Keratinocyte (primary cell): ENCODE results near the gene SLC17A7. TPM values are rescaled to one million over a fixed set of nuclear protein-coding genes. Genes with fewer than 3 reads are reported as not detected.

Experiments used
- DNase-seq: peaks from one replicate; pipeline ENCODE4 v3.0.0-alpha.2; 2011; ENCODE audit warnings: low read depth, missing footprints, low spot score
- FAIRE-seq: peaks from 2 replicates; lab custom pipeline; 2011; peaks lifted over from hg19 to GRCh38; lab: Jason Lieb, UNC
- H2AFZ ChIP-seq: 2 replicates; pipeline ENCODE4 v1.6.0; 2012; ENCODE audit warnings: low read length, control low read depth, inconsistent platforms; ENCODE audit not compliant: control insufficient read depth
- H3K27ac ChIP-seq: 2 replicates; pipeline ENCODE4 v1.5.1; 2011; ENCODE audit warnings: low read length; ENCODE audit not compliant: control insufficient read depth, insufficient read depth
- H3K27me3 ChIP-seq: 3 replicates; pipeline ENCODE4 v1.6.0; 2011; ENCODE audit warnings: low read length; ENCODE audit not compliant: control insufficient read depth, insufficient read depth; ENCODE audit errors: extremely low read depth
- H3K36me3 ChIP-seq, 2 experiments: 2 replicates in 1 of 2; 3 replicates in 1 of 2; pipeline ENCODE4 v1.5.1; 2011; ENCODE audit warnings: low read length in 2 of 2, mild to moderate bottlenecking in 1 of 2; ENCODE audit not compliant: control insufficient read depth in 2 of 2, insufficient read depth in 2 of 2; ENCODE audit errors: extremely low read depth in 1 of 2
- H3K4me1 ChIP-seq: 3 replicates; pipeline ENCODE4 v1.5.1; 2011; ENCODE audit warnings: low read length; ENCODE audit not compliant: control insufficient read depth, insufficient read depth; ENCODE audit errors: extremely low read depth
- H3K4me2 ChIP-seq: 3 replicates; pipeline ENCODE4 v1.6.0; 2011; ENCODE audit warnings: low read depth, low read length; ENCODE audit not compliant: control insufficient read depth, insufficient read depth; ENCODE audit errors: extremely low read depth
- H3K4me3 ChIP-seq, 3 experiments: fragments of 200-600 bp in 1 of 3; sonication (generic) in 1 of 3; 2 replicates in 2 of 3; 3 replicates in 1 of 3; pipeline ENCODE4 v1.5.1; 2011 to 2016; ENCODE audit warnings: low read length in 3 of 3, mild to moderate bottlenecking in 3 of 3, control low read depth in 2 of 3, inconsistent platforms in 1 of 3, low read depth in 1 of 3, mixed read lengths in 1 of 3, mixed run types in 1 of 3, moderate library complexity in 1 of 3; ENCODE audit not compliant: control insufficient read depth in 2 of 3, insufficient read depth in 2 of 3; ENCODE audit errors: extremely low read depth in 1 of 3
- H3K79me2 ChIP-seq: 2 replicates; pipeline ENCODE4 v1.6.0; 2012; ENCODE audit warnings: low read length; ENCODE audit not compliant: control insufficient read depth, insufficient read depth
- H3K9ac ChIP-seq: 3 replicates; pipeline ENCODE4 v1.6.0; 2011; ENCODE audit warnings: low read length; ENCODE audit not compliant: control insufficient read depth, insufficient read depth; ENCODE audit errors: extremely low read depth
- H3K9me1 ChIP-seq: 3 replicates; pipeline ENCODE4 v1.6.0; 2011; ENCODE audit warnings: low read length; ENCODE audit not compliant: control insufficient read depth, insufficient read depth; ENCODE audit errors: extremely low read depth
- H3K9me3 ChIP-seq: 2 replicates; pipeline ENCODE4 v1.5.1; 2012; ENCODE audit warnings: low read depth, low read length; ENCODE audit not compliant: control insufficient read depth
- H4K20me1 ChIP-seq: 3 replicates; pipeline ENCODE4 v1.6.0; 2011; ENCODE audit warnings: low read length; ENCODE audit not compliant: control insufficient read depth, insufficient read depth; ENCODE audit errors: extremely low read depth
- EZH2 ChIP-seq: IDR thresholded peaks from one replicate; pipeline ENCODE4 v1.6.1; 2012; ENCODE audit warnings: inconsistent platforms, mild to moderate bottlenecking, low read length, moderate library complexity
- dilution Hi-C: fragments of 300-500 bp; cut with MboI; formaldehyde crosslinking; loops from one replicate; pipeline ENCODE4 v1.7.0; 2020; ENCODE audit warnings: low sequenced_read_pairs; ENCODE audit not compliant: extremely low pct_ligation_motif_present
- polyA plus RNA-seq, 5 experiments: library from polyadenylated mRNA; depleted of rRNA in 3 of 5; stranded (reverse) in 3 of 5; stranded (forward) in 1 of 5; unstranded in 1 of 5; fragments of >200 nt; gene quantifications; 1 replicate in 1 of 5; 2 replicates in 3 of 5; 3 replicates in 1 of 5; pipeline versions ENCODE4 v1.2.1 to v1.2.3, GENCODE V29; 2011 to 2012; ENCODE audit warnings: missing spikeins in 2 of 5, low read depth in 1 of 5, low replicate concordance in 1 of 5
- TF ChIP-seq, protein P1 (sequence below), 3 experiments: IDR thresholded peaks in 1 of 3; conservative IDR thresholded peaks in 1 of 3; optimal IDR thresholded peaks in 1 of 3; 2 replicates in 2 of 3; 3 replicates in 1 of 3; pipeline versions ENCODE3 to v1.5.1; 2011; ENCODE audit warnings: low read length in 3 of 3, mild to moderate bottlenecking in 3 of 3, moderate library complexity in 2 of 3, control low read depth in 1 of 3, inconsistent platforms in 1 of 3; ENCODE audit not compliant: insufficient read depth in 2 of 3; ENCODE audit errors: extremely low read depth in 1 of 3

SLC17A7 gene
- polyA plus RNA-seq, 1 donor (not counting 4 experiments of a cell fraction or from before 2014, with no cell fraction given): 0.04 TPM

DNA sequence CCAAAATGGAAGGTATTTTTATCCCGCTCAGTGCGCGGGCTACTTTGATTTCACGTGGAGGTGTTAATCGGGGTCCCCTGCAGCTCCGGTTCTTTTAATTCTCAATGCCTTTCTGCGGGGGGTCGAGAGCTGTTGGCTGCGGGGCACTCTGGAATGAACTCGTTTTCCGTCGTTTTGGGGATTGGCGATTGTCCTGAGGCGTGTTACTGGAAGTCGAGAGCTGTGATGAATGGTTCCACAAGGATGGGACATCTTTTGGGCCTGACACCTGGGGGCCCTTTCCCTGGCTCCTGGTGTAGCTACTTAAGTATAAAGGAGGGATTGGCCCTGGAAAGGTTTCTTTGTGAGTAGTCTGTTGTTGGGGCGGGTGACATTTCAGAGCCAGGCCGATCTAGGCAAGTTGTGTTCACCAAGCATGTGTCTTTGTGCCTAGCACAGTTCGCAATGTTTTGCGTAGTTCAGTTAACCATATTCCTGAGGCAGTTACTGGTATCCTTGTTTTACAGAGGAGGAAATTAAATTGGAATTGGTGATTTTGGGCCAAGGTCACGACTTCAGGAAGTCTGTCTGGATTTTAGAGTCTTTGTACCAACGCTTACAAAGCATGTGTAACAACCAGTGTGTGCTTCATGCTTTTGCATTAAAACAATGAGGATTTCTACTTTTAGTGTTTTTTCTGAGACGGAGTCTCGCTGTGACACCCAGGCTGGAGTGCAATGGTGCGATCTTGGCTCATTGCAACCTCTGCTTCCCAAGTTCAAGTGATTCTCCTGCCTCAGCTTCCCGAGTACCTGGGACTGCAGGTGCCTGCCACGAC is 46.9 kb upstream of the SLC17A7 start:
- Histone ChIP-seq H3K36me3 (peaks cover 26 to 48% of the 10 kb centered on the region in 2 experiments), H3K9me3 (no peaks in the 10 kb centered on the region), H3K4me2 (peak overlapping the region; percentile 86), H3K27ac (peak overlapping the region; percentile 99), H3K9me1 (no peaks in the 10 kb centered on the region), H3K9ac (peak overlapping the region; percentile 100), H3K27me3 (no peaks in the 10 kb centered on the region), H3K4me1 (peaks cover 9% of the 10 kb centered on the region), H2AFZ (no peak overlapping the region), H4K20me1 (peaks cover 25% of the 10 kb centered on the region), H3K79me2 (peaks cover 37% of the 10 kb centered on the region), H3K4me3 (peak overlapping the region; percentile 90 to 100 (median 95))
- no peak for TF ChIP-seq EZH2
- TF ChIP-seq, protein P1, sequence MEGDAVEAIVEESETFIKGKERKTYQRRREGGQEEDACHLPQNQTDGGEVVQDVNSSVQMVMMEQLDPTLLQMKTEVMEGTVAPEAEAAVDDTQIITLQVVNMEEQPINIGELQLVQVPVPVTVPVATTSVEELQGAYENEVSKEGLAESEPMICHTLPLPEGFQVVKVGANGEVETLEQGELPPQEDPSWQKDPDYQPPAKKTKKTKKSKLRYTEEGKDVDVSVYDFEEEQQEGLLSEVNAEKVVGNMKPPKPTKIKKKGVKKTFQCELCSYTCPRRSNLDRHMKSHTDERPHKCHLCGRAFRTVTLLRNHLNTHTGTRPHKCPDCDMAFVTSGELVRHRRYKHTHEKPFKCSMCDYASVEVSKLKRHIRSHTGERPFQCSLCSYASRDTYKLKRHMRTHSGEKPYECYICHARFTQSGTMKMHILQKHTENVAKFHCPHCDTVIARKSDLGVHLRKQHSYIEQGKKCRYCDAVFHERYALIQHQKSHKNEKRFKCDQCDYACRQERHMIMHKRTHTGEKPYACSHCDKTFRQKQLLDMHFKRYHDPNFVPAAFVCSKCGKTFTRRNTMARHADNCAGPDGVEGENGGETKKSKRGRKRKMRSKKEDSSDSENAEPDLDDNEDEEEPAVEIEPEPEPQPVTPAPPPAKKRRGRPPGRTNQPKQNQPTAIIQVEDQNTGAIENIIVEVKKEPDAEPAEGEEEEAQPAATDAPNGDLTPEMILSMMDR (optimal IDR thresholded peaks at IDR 0.05 in 1 of 3, IDR thresholded peaks at IDR 0.05 in 1 of 3, conservative IDR thresholded peaks at IDR 0.05 in 1 of 3; ENCODE audit: extremely low read depth in 1 of 3, insufficient read depth in 2 of 3, low read length in 3 of 3): no peak
- dilution Hi-C loops: no loop called here
- DNase-seq (no peak), FAIRE-seq (no peak)

DNA sequence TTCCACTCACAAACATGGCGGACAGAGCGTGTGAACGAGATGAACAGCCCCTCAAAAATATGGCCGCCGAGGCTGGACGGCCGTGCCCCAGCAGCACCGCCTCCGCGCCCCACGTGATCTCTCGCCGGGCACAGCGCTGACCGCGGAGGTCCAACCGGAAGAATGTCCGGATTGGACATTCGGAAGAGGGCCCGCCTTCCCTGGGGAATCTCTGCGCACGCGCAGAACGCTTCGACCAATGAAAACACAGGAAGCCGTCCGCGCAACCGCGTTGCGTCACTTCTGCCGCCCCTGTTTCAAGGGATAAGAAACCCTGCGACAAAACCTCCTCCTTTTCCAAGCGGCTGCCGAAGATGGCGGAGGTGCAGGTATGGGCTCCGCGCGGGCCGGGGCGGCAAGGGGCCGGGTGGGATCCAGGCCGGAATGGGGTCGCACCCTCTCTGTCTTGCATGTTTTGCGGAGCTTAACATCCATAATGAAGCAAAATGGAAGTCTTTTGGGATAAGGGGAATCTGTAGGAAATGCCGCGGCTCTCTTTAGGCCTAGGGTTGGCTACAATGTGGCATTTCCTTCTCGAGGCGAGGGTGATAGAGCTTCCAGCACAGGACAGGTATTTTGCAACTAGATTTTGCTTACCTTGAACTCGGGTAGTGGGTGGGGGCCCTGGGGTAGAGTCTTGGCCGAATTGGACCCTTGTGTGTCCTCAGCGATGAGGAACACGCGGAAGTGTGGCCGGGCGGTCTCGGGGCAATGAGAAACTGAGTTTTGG is 46.1 kb upstream of the SLC17A7 start, which contains the start of gene RPL13A:
Gene RPL13A, plus strand, starts transcription at position 332 of the 769 bp plus-strand sequence. Its CDS starts 22 bp downstream, at position 354.
- Histone ChIP-seq H3K79me2 (peaks cover 37% of the 10 kb centered on the region), H3K9me1 (no peaks in the 10 kb centered on the region), H4K20me1 (peaks cover 23% of the 10 kb centered on the region), H3K4me1 (peaks cover 9% of the 10 kb centered on the region), H3K4me3 (peak within 1 kb of the TSS; percentile 90 to 100 (median 95)), H3K27ac (peak within 1 kb of the TSS; percentile 99), H2AFZ (peak within 1 kb of the TSS; percentile 90), H3K9me3 (no peaks in the 10 kb centered on the region), H3K9ac (peak within 1 kb of the TSS; percentile 100), H3K36me3 (peaks cover 26 to 44% of the 10 kb centered on the region in 2 experiments), H3K4me2 (peak within 1 kb of the TSS; percentile 86), H3K27me3 (no peaks in the 10 kb centered on the region)
- no peak for TF ChIP-seq EZH2
- TF ChIP-seq, protein P1 (optimal IDR thresholded peaks at IDR 0.05 in 1 of 3, IDR thresholded peaks at IDR 0.05 in 1 of 3, conservative IDR thresholded peaks at IDR 0.05 in 1 of 3; ENCODE audit: extremely low read depth in 1 of 3, insufficient read depth in 2 of 3, low read length in 3 of 3): no peak
- FAIRE-seq: peak; percentile 73
- dilution Hi-C loops: no loop called here
- DNase-seq: peak; percentile 97
